H9 (cell line): ENCODE data around the gene CXCR3. TPM values are rescaled to one million over a fixed set of nuclear protein-coding genes. Genes with fewer than 3 reads are reported as not detected.

Experiments
- DNase-seq: peaks from one replicate; pipeline ENCODE4 v3.0.0-alpha.2; 2017
- H2AFZ ChIP-seq: one replicate; pipeline ENCODE4 v1.6.1; 2013; ENCODE audit warnings: mild to moderate bottlenecking, low read length, control low read depth, moderate library complexity
- H2AK5ac ChIP-seq: 2 replicates; pipeline ENCODE4 v1.6.1; 2013; ENCODE audit warnings: low read length, control low read depth, mixed read lengths; ENCODE audit not compliant: insufficient read length
- H2BK120ac ChIP-seq: one replicate; pipeline ENCODE4 v1.6.1; 2013; ENCODE audit warnings: low read depth, mild to moderate bottlenecking, low read length, control low read depth, inconsistent platforms; ENCODE audit not compliant: poor library complexity, severe bottlenecking
- H2BK12ac ChIP-seq: 2 replicates; pipeline ENCODE4 v1.6.1; 2013; ENCODE audit warnings: low read length, control low read depth, mixed read lengths, low read depth; ENCODE audit not compliant: insufficient read length
- H2BK15ac ChIP-seq: 2 replicates; pipeline ENCODE4 v1.6.1; 2013; ENCODE audit warnings: low read depth, low read length, control low read depth
- H2BK20ac ChIP-seq: one replicate; pipeline ENCODE4 v1.6.1; 2013; ENCODE audit warnings: low read depth, mild to moderate bottlenecking, low read length, control low read depth, inconsistent platforms; ENCODE audit not compliant: poor library complexity, severe bottlenecking
- H2BK5ac ChIP-seq: 2 replicates; pipeline ENCODE4 v1.6.1; 2013; ENCODE audit warnings: low read length, control low read depth, mixed read lengths; ENCODE audit not compliant: insufficient read length
- H3K14ac ChIP-seq: 2 replicates; pipeline ENCODE4 v1.6.1; 2013; ENCODE audit warnings: low read length, control low read depth; ENCODE audit not compliant: insufficient read depth
- H3K18ac ChIP-seq: 2 replicates; pipeline ENCODE4 v1.6.1; 2013; ENCODE audit warnings: low read depth, mild to moderate bottlenecking, mixed read lengths, low read length, control low read depth; ENCODE audit not compliant: insufficient read length
- H3K23ac ChIP-seq: 2 replicates; pipeline ENCODE4 v1.6.1; 2013; ENCODE audit warnings: low read length, control low read depth, mixed read lengths, low read depth; ENCODE audit not compliant: insufficient read length
- H3K23me2 ChIP-seq: 2 replicates; pipeline ENCODE4 v1.6.1; 2013; ENCODE audit warnings: low read depth, mild to moderate bottlenecking, mixed read lengths, low read length, control low read depth; ENCODE audit not compliant: insufficient read length, poor library complexity, severe bottlenecking
- H3K27ac ChIP-seq: 2 replicates; pipeline ENCODE4 v1.5.1; 2013; ENCODE audit warnings: low read length, control low read depth, mixed read lengths, low read depth; ENCODE audit not compliant: insufficient read length
- H3K27me3 ChIP-seq: 2 replicates; pipeline ENCODE4 v1.6.1; 2013; ENCODE audit warnings: low read length, control low read depth, inconsistent platforms; ENCODE audit not compliant: insufficient read depth
- H3K4ac ChIP-seq: 2 replicates; pipeline ENCODE4 v1.6.1; 2013; ENCODE audit warnings: low read depth, mild to moderate bottlenecking, control low read depth, inconsistent platforms, low read length, moderate library complexity
- H3K4me1 ChIP-seq: 2 replicates; pipeline ENCODE4 v1.6.1; 2013; ENCODE audit warnings: low read length, control low read depth, inconsistent platforms; ENCODE audit not compliant: insufficient read depth
- H3K4me2 ChIP-seq: 2 replicates; pipeline ENCODE4 v1.6.1; 2013; ENCODE audit warnings: low read length, control low read depth, mixed read lengths; ENCODE audit not compliant: insufficient read length, insufficient read depth
- H3K56ac ChIP-seq: 2 replicates; pipeline ENCODE4 v1.6.1; 2013; ENCODE audit warnings: low read depth, mild to moderate bottlenecking, mixed read lengths, low read length, control low read depth; ENCODE audit not compliant: insufficient read length
- H3K79me1 ChIP-seq: 2 replicates; pipeline ENCODE4 v1.6.1; 2013; ENCODE audit warnings: low read depth, mild to moderate bottlenecking, moderate library complexity, low read length, control low read depth, inconsistent platforms; ENCODE audit not compliant: insufficient read depth, poor library complexity, severe bottlenecking
- H3K79me2 ChIP-seq: 2 replicates; pipeline ENCODE4 v1.6.1; 2013; ENCODE audit warnings: low read length, control low read depth, inconsistent platforms; ENCODE audit not compliant: insufficient read depth
- H3K9ac ChIP-seq: 2 replicates; pipeline ENCODE4 v1.6.1; 2013; ENCODE audit warnings: low read length, control low read depth, mixed read lengths; ENCODE audit not compliant: insufficient read length; ENCODE audit errors: extremely low read depth
- H3K9me3 ChIP-seq: one replicate; pipeline ENCODE4 v1.6.1; 2013; ENCODE audit warnings: low read depth, low read length, inconsistent platforms; ENCODE audit not compliant: control insufficient read depth
- H3T11ph ChIP-seq: one replicate; pipeline ENCODE4 v1.6.1; 2013; ENCODE audit warnings: mild to moderate bottlenecking, low read length, control low read depth, inconsistent platforms
- H4K20me1 ChIP-seq: one replicate; pipeline ENCODE4 v1.6.1; 2013; ENCODE audit not compliant: control insufficient read depth, insufficient read length, insufficient read depth
- H4K5ac ChIP-seq: 2 replicates; pipeline ENCODE4 v1.6.1; 2013; ENCODE audit warnings: low read depth, mild to moderate bottlenecking, mixed read lengths, low read length, control low read depth; ENCODE audit not compliant: insufficient read length
- H4K8ac ChIP-seq: replicated peaks from 2 replicates; pipeline ENCODE4 v1.6.1; 2013; ENCODE audit warnings: low read length, control low read depth, mixed read lengths, low read depth; ENCODE audit not compliant: insufficient read length
- H4K91ac ChIP-seq: 2 replicates; pipeline ENCODE4 v1.6.1; 2013; ENCODE audit warnings: low read depth, mild to moderate bottlenecking, moderate library complexity, mixed read lengths, low read length, control low read depth; ENCODE audit not compliant: insufficient read length
- H3K27ac Mint-ChIP-seq, 3 experiments: 2 replicates in 2 of 3; 3 replicates in 1 of 3; pipeline ENCODE4 v1.8.0; 2020 to 2021; ENCODE audit warnings: mixed read lengths in 3 of 3, mild to moderate bottlenecking in 1 of 3, moderate library complexity in 1 of 3
- H3K27me3 Mint-ChIP-seq: 2 replicates; pipeline ENCODE4 v1.8.0; 2021; ENCODE audit warnings: low read depth, mild to moderate bottlenecking, moderate library complexity, mixed read lengths
- H3K36me3 Mint-ChIP-seq, 3 experiments: 2 replicates in 2 of 3; 3 replicates in 1 of 3; pipeline ENCODE4 v1.8.0; 2020 to 2021; ENCODE audit warnings: low read depth in 3 of 3, mixed read lengths in 3 of 3; ENCODE audit not compliant: insufficient read depth in 1 of 3
- H3K4me1 Mint-ChIP-seq, 2 experiments: 2 replicates each; pipeline ENCODE4 v1.8.0; 2020; ENCODE audit warnings: mixed read lengths in 2 of 2
- H3K4me3 Mint-ChIP-seq, 2 experiments: 2 replicates in 1 of 2; 3 replicates in 1 of 2; pipeline ENCODE4 v1.8.0; 2020 to 2021; ENCODE audit warnings: mild to moderate bottlenecking in 2 of 2, mixed read lengths in 2 of 2, moderate library complexity in 1 of 2
- H3K9me3 Mint-ChIP-seq, 2 experiments: 2 replicates in 1 of 2; 3 replicates in 1 of 2; pipeline ENCODE4 v1.8.0; 2020; ENCODE audit warnings: mild to moderate bottlenecking in 2 of 2, mixed read lengths in 2 of 2, moderate library complexity in 1 of 2
- CTCF ChIP-seq: fragments of 200-600 bp; sonication (generic); conservative IDR thresholded peaks from 3 replicates; pipeline ENCODE4 v1.8.0; 2021; ENCODE audit warnings: antibody characterized with exemption, mild to moderate bottlenecking
- WGBS: extraction: QIAGEN DNeasy Blood & Tissue Kit; methylation state at CpG from one replicate; pipeline ENCODE4 v1.1.7; 2013; ENCODE audit warnings: missing lambda C conversion rate, low lambda C conversion rate, mixed read lengths; ENCODE audit not compliant: insufficient read length; ENCODE audit errors: extremely low coverage; 5-methylcytosine and 5-hydroxymethylcytosine counted together
- total RNA-seq: library from RNA; stranded (reverse); gene quantifications from 2 replicates; pipeline ENCODE4 v1.2.1, GENCODE V29; 2021

The CXCR3 gene
- total RNA-seq, 1 experiment from 2014 or later, result not detected

- H2BK120ac ChIP-seq, result no peak overlapping the region
- no peak overlapping the region for H3K4me2 ChIP-seq
- H3K79me2 ChIP-seq, result no peaks in the 10 kb centered on the region
- H3K4me3 Mint-ChIP-seq, result no peak overlapping the region
- H2BK12ac ChIP-seq, result no peak overlapping the region
- H3K4me1 Mint-ChIP-seq, result 0 out of 4 replicates have a peak, but pooled peaks cover 0 to 10% of the 10 kb centered on the region in 2 experiments
- peaks cover 4% of the 10 kb centered on the region; the same call in 1 of the 2 replicates for H3K27me3 Mint-ChIP-seq
- no peaks in the 10 kb centered on the region for H3K27me3 ChIP-seq
- no peak for DNase-seq
- no peak overlapping the region for H2AK5ac ChIP-seq
- H2BK15ac ChIP-seq, result no peak overlapping the region
- H3K9me3 Mint-ChIP-seq, result peaks cover 39 to 55% of the 10 kb centered on the region in 2 experiments
- no peak overlapping the region for H2AFZ ChIP-seq
- H3K36me3 Mint-ChIP-seq, result peaks cover 11 to 38% (median 29%) of the 10 kb centered on the region in 3 experiments
- no peak overlapping the region for H2BK20ac ChIP-seq
- no peak overlapping the region for H3K23ac ChIP-seq
- no peak overlapping the region for H3T11ph ChIP-seq
- no peaks in the 10 kb centered on the region for H3K9me3 ChIP-seq
- no CpG with 5 or more reads among the region's 7 CpGs for whole genome bisulfite sequencing
- no peak overlapping the region for H4K5ac ChIP-seq
- no peak overlapping the region for H3K27ac ChIP-seq
- no peak overlapping the region for H2BK5ac ChIP-seq
- no peak overlapping the region for H3K18ac ChIP-seq
- no peak overlapping the region for H3K27ac Mint-ChIP-seq
- TF ChIP-seq CTCF, result no peak
- H4K20me1 ChIP-seq, result no peaks in the 10 kb centered on the region
- H3K23me2 ChIP-seq, result no peaks in the 10 kb centered on the region
- no peak overlapping the region for H3K56ac ChIP-seq
- H3K4me1 ChIP-seq, result no peaks in the 10 kb centered on the region
- no peak overlapping the region for H3K9ac ChIP-seq
- H3K79me1 ChIP-seq, result no peaks in the 10 kb centered on the region
- no peak overlapping the region for H3K4ac ChIP-seq
- no peak overlapping the region for H4K91ac ChIP-seq
- no peak overlapping the region for H4K8ac ChIP-seq
- H3K14ac ChIP-seq, result no peak overlapping the region
Observed at GRCh38 chrX:71579990-71580380, 38.3 kb downstream of the CXCR3 start.
